Measurements from ENCODE around the gene IFNA1. TPM values are rescaled to one million over a fixed set of nuclear protein-coding genes. Genes with fewer than 3 reads are reported as not detected.
A peak's percentile ranks its signal among the peaks of the same experiment; 100 is the strongest.

The IFNA1 gene
- not detected for total RNA-seq

DNA sequence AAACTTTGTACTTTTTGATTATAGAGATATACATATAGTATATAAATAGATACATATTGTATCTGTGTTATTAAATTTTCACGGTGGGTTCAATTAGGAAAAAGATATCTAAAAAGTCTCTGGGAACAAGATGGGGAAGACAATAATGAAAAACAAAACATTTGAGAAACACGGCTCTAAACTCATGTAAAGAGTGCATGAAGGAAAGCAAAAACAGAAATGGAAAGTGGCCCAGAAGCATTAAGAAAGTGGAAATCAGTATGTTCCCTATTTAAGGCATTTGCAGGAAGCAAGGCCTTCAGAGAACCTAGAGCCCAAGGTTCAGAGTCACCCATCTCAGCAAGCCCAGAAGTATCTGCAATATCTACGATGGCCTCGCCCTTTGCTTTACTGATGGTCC lies at the start of gene IFNA1:
IFNA1 (plus strand) TSS at position 301 of the 400 bp plus-strand sequence; CDS start at position 370, 69 bp downstream.
- Mint-ChIP-seq H3K36me3 (ENCODE audit: low read depth) (no peaks in the 10 kb centered on the region), H3K4me1 (ENCODE audit: low read depth) (peaks cover 13% of the 10 kb centered on the region), H3K27ac (no peak within 1 kb of the TSS), H3K27me3 (no peaks in the 10 kb centered on the region), H3K9me3 (no peaks in the 10 kb centered on the region), H3K4me3 (no peak within 1 kb of the TSS)
- TF ChIP-seq, protein P1, sequence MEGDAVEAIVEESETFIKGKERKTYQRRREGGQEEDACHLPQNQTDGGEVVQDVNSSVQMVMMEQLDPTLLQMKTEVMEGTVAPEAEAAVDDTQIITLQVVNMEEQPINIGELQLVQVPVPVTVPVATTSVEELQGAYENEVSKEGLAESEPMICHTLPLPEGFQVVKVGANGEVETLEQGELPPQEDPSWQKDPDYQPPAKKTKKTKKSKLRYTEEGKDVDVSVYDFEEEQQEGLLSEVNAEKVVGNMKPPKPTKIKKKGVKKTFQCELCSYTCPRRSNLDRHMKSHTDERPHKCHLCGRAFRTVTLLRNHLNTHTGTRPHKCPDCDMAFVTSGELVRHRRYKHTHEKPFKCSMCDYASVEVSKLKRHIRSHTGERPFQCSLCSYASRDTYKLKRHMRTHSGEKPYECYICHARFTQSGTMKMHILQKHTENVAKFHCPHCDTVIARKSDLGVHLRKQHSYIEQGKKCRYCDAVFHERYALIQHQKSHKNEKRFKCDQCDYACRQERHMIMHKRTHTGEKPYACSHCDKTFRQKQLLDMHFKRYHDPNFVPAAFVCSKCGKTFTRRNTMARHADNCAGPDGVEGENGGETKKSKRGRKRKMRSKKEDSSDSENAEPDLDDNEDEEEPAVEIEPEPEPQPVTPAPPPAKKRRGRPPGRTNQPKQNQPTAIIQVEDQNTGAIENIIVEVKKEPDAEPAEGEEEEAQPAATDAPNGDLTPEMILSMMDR (IDR thresholded peaks at IDR 0.05): no peak
- intact Hi-C loops (cut with micrococcal nuclease): loop anchor here (10.0 kb wide), 1 partner anchor 205 kb away; no protein-coding TSS in a partner anchor
- DNase-seq: no peak
- CTCF ChIA-PET: interaction anchor here (1.0 kb wide), 1 partner anchor 114 kb away, joined by 4 read pairs; no protein-coding TSS in a partner anchor
- ATAC-seq: no peak
- POLR2A ChIA-PET: no interaction called here

DNA sequence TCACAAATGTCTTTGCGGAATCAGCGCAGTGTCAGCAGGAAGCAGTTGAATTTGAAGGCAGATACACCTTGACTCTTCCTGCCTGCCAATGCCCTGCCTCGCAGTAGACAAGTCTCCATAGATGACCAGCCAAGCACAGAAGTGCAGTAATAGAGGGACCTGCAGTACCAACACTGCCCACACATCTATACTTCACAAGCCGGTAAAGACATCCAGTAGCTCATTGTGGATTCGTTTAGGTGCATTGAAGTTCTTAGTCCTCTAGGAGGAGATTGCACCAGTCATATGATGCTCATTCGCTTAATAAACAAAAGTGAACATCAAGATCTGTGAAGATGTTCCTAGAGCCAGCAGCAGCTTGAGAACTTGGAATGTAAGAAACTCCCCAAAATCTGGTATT lies 48.0 kb upstream of the IFNA1 start:
- Mint-ChIP-seq H3K9me3 (no peaks in the 10 kb centered on the region), H3K27me3 (peaks cover 34% of the 10 kb centered on the region), H3K4me1 (ENCODE audit: low read depth) (peaks cover 8% of the 10 kb centered on the region), H3K4me3 (no peak overlapping the region), H3K36me3 (ENCODE audit: low read depth) (no peaks in the 10 kb centered on the region), H3K27ac (no peak overlapping the region)
- DNase-seq (peak; percentile 18), ATAC-seq (peak; percentile 69)
- intact Hi-C loops (cut with micrococcal nuclease): no loop called here
- CTCF ChIA-PET: interaction anchor here (0.6 to 6.6 kb wide), 14 partner anchors 8 to 157 kb away, joined by 3 to 150 read pairs (median 4); partner anchors contain the start of gene KLHL9
- TF ChIP-seq, protein P1 (IDR thresholded peaks at IDR 0.05): no peak
- POLR2A ChIA-PET: no interaction called here

- H3K36me3 Mint-ChIP-seq (ENCODE audit: low read depth): no peaks in the 10 kb centered on the region
- peaks cover 12% of the 10 kb centered on the region for H3K4me1 Mint-ChIP-seq (ENCODE audit: low read depth)
- TF ChIP-seq, protein P1 (IDR thresholded peaks at IDR 0.05): peak; percentile 97
- H3K4me3 Mint-ChIP-seq: peak overlapping the region; percentile 64
- POLR2A ChIA-PET: interaction anchor here (0.6 to 1.0 kb wide), 2 partner anchors 12 to 61 kb away, joined by 3 read pairs; no protein-coding TSS in a partner anchor
- H3K27ac Mint-ChIP-seq: no peak overlapping the region
- intact Hi-C loops (cut with micrococcal nuclease): loop anchor here (5.0 kb wide), 1 partner anchor 69 kb away; no protein-coding TSS in a partner anchor
- peak; percentile 85 for ATAC-seq
- no peaks in the 10 kb centered on the region for H3K9me3 Mint-ChIP-seq
- peaks cover 38% of the 10 kb centered on the region for H3K27me3 Mint-ChIP-seq
- peak; percentile 74 for DNase-seq
- CTCF ChIA-PET: interaction anchor here (0.6 to 6.6 kb wide), 53 partner anchors 9 to 392 kb away, joined by 3 to 150 read pairs (median 5); partner anchors contain the start of genes IFNA2, IFNA7, IFNA8 and KLHL9
These were observed 44.2 kb upstream of the IFNA1 start for GRCh38 chr9:21395778-21396717.

- no peak for ATAC-seq
- no peak for DNase-seq
- Mint-ChIP-seq H3K27me3 (peaks cover 48% of the 10 kb centered on the region), H3K27ac (no peak overlapping the region), H3K4me3 (no peak overlapping the region), H3K9me3 (no peaks in the 10 kb centered on the region), H3K4me1 (ENCODE audit: low read depth) (peaks cover 17% of the 10 kb centered on the region), H3K36me3 (ENCODE audit: low read depth) (no peaks in the 10 kb centered on the region)
- TF ChIP-seq, protein P1 (IDR thresholded peaks at IDR 0.05): no peak
- ChIA-PET POLR2A (no interaction called here), CTCF (interaction anchor here (0.7 to 4.1 kb wide), 10 partner anchors 30 to 204 kb away, joined by 3 to 27 read pairs (median 4); no protein-coding TSS in a partner anchor)
- intact Hi-C loops (cut with micrococcal nuclease): loop anchor here (5.0 kb wide), 1 partner anchor 72 kb away; no protein-coding TSS in a partner anchor
These were observed 41.2 kb upstream of the IFNA1 start for GRCh38 chr9:21398955-21399489.
